Neuronal stem cell (in vitro differentiated cells): Measurements from ENCODE around the gene LCMT1.

Source experiments
- DNase-seq: peaks from one replicate; pipeline ENCODE4 v3.0.0-alpha.2; 2013; ENCODE audit warnings: low spot score
- H2AFZ ChIP-seq: one replicate; pipeline ENCODE4 v1.6.1; 2013; ENCODE audit warnings: mild to moderate bottlenecking, low read length, inconsistent platforms
- H2AK5ac ChIP-seq: 2 replicates; pipeline ENCODE4 v1.6.1; 2013; ENCODE audit warnings: low read depth, mild to moderate bottlenecking, inconsistent platforms, low read length, moderate library complexity, mixed read lengths
- H2BK120ac ChIP-seq: 2 replicates; pipeline ENCODE4 v1.6.1; 2013; ENCODE audit warnings: low read depth, mild to moderate bottlenecking, inconsistent platforms, low read length, moderate library complexity, mixed read lengths
- H2BK12ac ChIP-seq: one replicate; pipeline ENCODE4 v1.6.1; 2013; ENCODE audit warnings: low read length, inconsistent platforms
- H2BK15ac ChIP-seq: 2 replicates; pipeline ENCODE4 v1.6.1; 2013; ENCODE audit warnings: mild to moderate bottlenecking, low read length, inconsistent platforms, mixed read lengths
- H2BK5ac ChIP-seq: one replicate; pipeline ENCODE4 v1.6.1; 2013; ENCODE audit warnings: inconsistent platforms, mild to moderate bottlenecking, low read length, moderate library complexity
- H3K14ac ChIP-seq: one replicate; pipeline ENCODE4 v1.6.1; 2013; ENCODE audit warnings: low read length, inconsistent platforms
- H3K18ac ChIP-seq: 2 replicates; pipeline ENCODE4 v1.6.1; 2013; ENCODE audit warnings: low read length, inconsistent platforms
- H3K23ac ChIP-seq: 2 replicates; pipeline ENCODE4 v1.6.1; 2013; ENCODE audit warnings: low read depth, mild to moderate bottlenecking, mixed read lengths, low read length, inconsistent platforms; ENCODE audit not compliant: poor library complexity
- H3K27ac ChIP-seq: replicated peaks from 3 replicates; pipeline ENCODE4 v1.5.1; 2013; ENCODE audit warnings: low read length, inconsistent platforms
- H3K27me3 ChIP-seq, 3 experiments: 2 replicates each; pipeline ENCODE4 v1.6.1; 2013; ENCODE audit warnings: low read length in 3 of 3, mild to moderate bottlenecking in 2 of 3, inconsistent platforms in 1 of 3, low read depth in 1 of 3, mixed read lengths in 1 of 3, moderate library complexity in 1 of 3; ENCODE audit not compliant: control insufficient read depth in 3 of 3, insufficient read depth in 3 of 3
- H3K36me3 ChIP-seq, 2 donors: replicated peaks in 1 of 2; 2 replicates each; pipeline ENCODE4 v1.6.1; 2013; ENCODE audit warnings: low read length in 2 of 2; ENCODE audit not compliant: control insufficient read depth in 2 of 2, insufficient read depth in 2 of 2
- H3K4ac ChIP-seq: 2 replicates; pipeline ENCODE4 v1.6.1; 2013; ENCODE audit warnings: inconsistent platforms, mild to moderate bottlenecking, low read length, moderate library complexity
- H3K4me1 ChIP-seq, 2 donors: 1 replicate in 1 of 2; 2 replicates in 1 of 2; pipeline ENCODE4 v1.6.1; 2013; ENCODE audit warnings: low read length in 2 of 2, low read depth in 1 of 2; ENCODE audit not compliant: control insufficient read depth in 2 of 2, insufficient read depth in 1 of 2
- H3K4me2 ChIP-seq: one replicate; pipeline ENCODE4 v1.6.1; 2013; ENCODE audit warnings: mild to moderate bottlenecking, low read length, inconsistent platforms; ENCODE audit not compliant: insufficient read depth, poor library complexity, severe bottlenecking
- H3K4me3 ChIP-seq, 2 donors: 2 replicates each; pipeline ENCODE4 v1.5.1; 2013; ENCODE audit warnings: low read length in 2 of 2, mild to moderate bottlenecking in 2 of 2, inconsistent platforms in 1 of 2, moderate library complexity in 1 of 2
- H3K79me1 ChIP-seq: one replicate; pipeline ENCODE4 v1.6.1; 2013; ENCODE audit warnings: low read depth, mild to moderate bottlenecking, inconsistent platforms, low read length, moderate library complexity
- H3K9ac ChIP-seq: one replicate; pipeline ENCODE4 v1.6.1; 2013; ENCODE audit warnings: mild to moderate bottlenecking, low read depth, low read length, inconsistent platforms; ENCODE audit not compliant: poor library complexity
- H3K9me3 ChIP-seq, 2 donors: replicated peaks in 1 of 2; 2 replicates each; pipeline versions ENCODE3 to v1.6.1; 2013; ENCODE audit warnings: low read length in 2 of 2, mild to moderate bottlenecking in 2 of 2, inconsistent platforms in 1 of 2, low read depth in 1 of 2, mixed read lengths in 1 of 2, moderate library complexity in 1 of 2; ENCODE audit not compliant: control insufficient read depth in 2 of 2, insufficient read depth in 1 of 2
- H4K8ac ChIP-seq: one replicate; pipeline ENCODE4 v1.6.1; 2013; ENCODE audit warnings: low read depth, mild to moderate bottlenecking, inconsistent platforms, low read length, moderate library complexity
- H4K91ac ChIP-seq: one replicate; pipeline ENCODE4 v1.6.1; 2013; ENCODE audit warnings: low read length, low read depth, mild to moderate bottlenecking, inconsistent platforms; ENCODE audit not compliant: poor library complexity
- WGBS, 2 donors: extraction: QIAGEN DNeasy Blood & Tissue Kit; methylation state at CpG; one replicate each; pipeline ENCODE4 v1.1.7; 2013; ENCODE audit warnings: missing lambda C conversion rate in 2 of 2, mixed read lengths in 1 of 2; ENCODE audit not compliant: insufficient read length in 2 of 2, insufficient replicate concordance in 1 of 2; ENCODE audit errors: extremely low coverage in 2 of 2; 5-methylcytosine and 5-hydroxymethylcytosine counted together

The LCMT1 gene

DNA sequence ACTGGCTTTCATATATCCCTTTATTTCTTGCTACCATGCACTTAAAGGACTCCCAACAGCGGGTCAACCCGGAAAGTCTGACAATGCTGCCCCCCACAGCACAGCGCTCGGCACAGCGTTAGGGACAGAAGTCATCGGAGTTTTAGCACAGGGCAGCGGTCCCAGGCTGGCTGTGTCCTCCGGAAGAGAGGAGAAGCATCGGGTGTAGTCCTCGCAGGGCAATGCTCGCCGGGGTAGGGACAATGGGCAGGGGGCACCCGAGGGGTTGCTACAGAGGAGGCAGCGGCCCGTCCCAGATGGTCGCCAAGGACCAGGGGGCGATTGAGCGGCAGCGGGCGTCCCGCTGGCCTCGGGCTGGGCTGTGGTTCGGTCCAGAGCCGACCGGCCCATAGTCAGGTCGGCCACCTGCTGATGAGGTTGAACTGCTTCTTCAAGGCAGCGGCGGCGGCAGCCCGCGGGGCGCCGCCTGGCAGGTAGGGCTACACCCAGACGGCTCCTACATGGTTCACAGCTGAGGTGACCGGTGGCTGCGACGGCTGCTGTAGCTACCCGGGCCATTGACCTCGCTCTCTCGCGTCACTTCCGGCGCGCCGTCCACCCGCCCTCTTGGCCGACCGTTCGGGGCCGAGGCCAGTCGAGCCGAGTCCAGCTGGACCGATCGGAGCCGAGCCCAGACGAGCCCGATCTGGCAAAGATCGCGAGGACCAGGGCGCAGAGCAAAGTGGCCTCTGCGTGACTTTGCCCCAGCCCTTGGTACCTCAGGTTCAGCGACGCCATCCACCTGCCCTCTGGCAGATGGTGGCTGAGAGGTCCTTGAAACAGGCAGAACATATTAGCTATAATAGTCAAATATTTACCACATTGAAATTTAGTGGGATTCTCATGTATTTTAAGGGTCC is 4.7 kb upstream of the LCMT1 start:
- H4K91ac ChIP-seq, result no peak overlapping the region
- H3K27me3 ChIP-seq, result no peaks in the 10 kb centered on the region
- H3K23ac ChIP-seq, result peak overlapping the region; percentile 58
- peak overlapping the region; percentile 85 for H3K4me2 ChIP-seq
- H2BK12ac ChIP-seq, result no peak overlapping the region
- no peak overlapping the region for H3K4ac ChIP-seq
- peak overlapping the region; percentile 96 for H3K14ac ChIP-seq
- H3K4me1 ChIP-seq, result peaks cover 1 to 2% of the 10 kb centered on the region in 2 donors
- peak overlapping the region; percentile 94 for H2AFZ ChIP-seq
- H2AK5ac ChIP-seq, result peak overlapping the region; percentile 36
- H2BK15ac ChIP-seq, result no peak overlapping the region
- peaks cover 2% of the 10 kb centered on the region for H3K79me1 ChIP-seq
- peak overlapping the region; percentile 90 for H3K9ac ChIP-seq
- H3K36me3 ChIP-seq, result no peaks in the 10 kb centered on the region
- peak overlapping the region; percentile 60 to 93 for H3K4me3 ChIP-seq
- no peaks in the 10 kb centered on the region for H3K9me3 ChIP-seq
- H4K8ac ChIP-seq, result no peak overlapping the region
- DNase-seq, result peak; percentile 82
- H3K27ac ChIP-seq, result no peak overlapping the region
- WGBS, 2 donors, result no CpG with 5 or more reads among the region's 63 CpGs
- no peak overlapping the region for H2BK120ac ChIP-seq
- H2BK5ac ChIP-seq, result peak overlapping the region; percentile 49
- H3K18ac ChIP-seq, result peak overlapping the region; percentile 94

DNA sequence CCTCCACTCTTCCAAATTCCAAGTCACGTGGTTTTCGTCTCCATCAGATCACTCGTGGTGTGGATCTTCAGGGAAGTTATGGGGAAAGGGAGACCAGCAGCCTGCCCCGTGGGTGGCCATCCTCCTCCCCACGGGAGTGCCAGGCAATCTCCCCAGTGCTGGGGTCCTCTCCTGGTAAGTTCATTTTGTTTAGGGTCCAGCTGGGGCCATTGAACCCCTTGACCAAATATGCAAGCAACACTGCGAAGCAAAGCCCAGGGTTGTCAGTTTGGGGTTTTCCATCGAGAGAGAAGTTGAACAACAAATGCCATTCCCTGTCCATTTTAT is 4.1 kb upstream of the LCMT1 start:
- H3K18ac ChIP-seq, result peak overlapping the region; percentile 41
- no CpG with 5 or more reads among the region's 7 CpGs for WGBS, 2 donors
- H3K4me3 ChIP-seq, result peak overlapping the region; percentile 60 to 93
- H2BK12ac ChIP-seq, result no peak overlapping the region
- no peak overlapping the region for H3K27ac ChIP-seq
- H2AK5ac ChIP-seq, result peak overlapping the region; percentile 23
- H3K36me3 ChIP-seq, result no peaks in the 10 kb centered on the region
- no peaks in the 10 kb centered on the region for H3K27me3 ChIP-seq
- H4K8ac ChIP-seq, result no peak overlapping the region
- DNase-seq, result no peak
- H2BK5ac ChIP-seq, result no peak overlapping the region
- no peak overlapping the region for H2BK15ac ChIP-seq
- H2BK120ac ChIP-seq, result no peak overlapping the region
- no peak overlapping the region for H3K14ac ChIP-seq
- no peak overlapping the region for H3K4ac ChIP-seq
- H3K9ac ChIP-seq, result peak overlapping the region; percentile 67
- H3K9me3 ChIP-seq, result no peaks in the 10 kb centered on the region
- H3K4me2 ChIP-seq, result peak overlapping the region; percentile 85
- H3K23ac ChIP-seq, result no peak overlapping the region
- no peak overlapping the region for H4K91ac ChIP-seq
- H3K79me1 ChIP-seq, result peaks cover 2% of the 10 kb centered on the region
- H2AFZ ChIP-seq, result peak overlapping the region; percentile 94
- H3K4me1 ChIP-seq, result peaks cover 4 to 5% of the 10 kb centered on the region in 2 donors

- Histone ChIP-seq H2BK120ac (no peak overlapping the region), H3K4ac (no peak overlapping the region), H3K79me1 (peaks cover 2% of the 10 kb centered on the region), H3K36me3 (no peaks in the 10 kb centered on the region), H3K14ac (no peak overlapping the region), H2BK12ac (no peak overlapping the region), H3K9me3 (no peaks in the 10 kb centered on the region), H3K18ac (no peak overlapping the region), H2AK5ac (no peak overlapping the region), H2AFZ (no peak overlapping the region), H2BK15ac (no peak overlapping the region), H3K27ac (no peak overlapping the region), H2BK5ac (no peak overlapping the region), H3K4me2 (no peak overlapping the region), H3K23ac (no peak overlapping the region), H4K8ac (no peak overlapping the region), H3K9ac (no peak overlapping the region), H3K4me3 (peak overlapping the region in 1 of 2 donors; percentile 60), H3K27me3 (no peaks in the 10 kb centered on the region), H3K4me1 (peaks cover 5 to 6% of the 10 kb centered on the region in 2 donors), H4K91ac (no peak overlapping the region)
- DNase-seq, result no peak
- no CpG with 5 or more reads among the region's 3 CpGs for WGBS, 2 donors
Measured at GRCh38 chr16:25108054-25108453, 3.5 kb upstream of the LCMT1 start.

DNA sequence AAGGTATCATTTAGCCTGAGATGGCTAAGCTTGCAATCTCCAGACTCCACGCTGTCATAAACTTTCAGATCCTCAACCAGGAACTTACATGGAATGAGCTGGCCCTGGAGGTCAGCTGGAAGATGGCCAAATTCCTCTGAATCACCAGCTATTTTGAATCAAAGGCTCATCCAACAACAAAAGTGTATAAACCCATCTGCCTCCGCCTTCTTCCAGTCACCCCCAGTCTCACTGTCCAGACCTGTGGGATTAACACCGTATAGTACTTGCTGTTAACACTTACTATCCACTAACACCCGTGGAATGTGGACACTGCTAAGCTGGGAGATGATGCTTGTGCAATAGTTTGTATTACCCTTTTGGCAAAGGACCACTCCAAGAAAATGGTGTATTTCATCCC is 1.9 kb upstream of the LCMT1 start:
- Histone ChIP-seq H4K8ac (no peak overlapping the region), H3K4ac (no peak overlapping the region), H2AFZ (no peak overlapping the region), H3K4me1 (peaks cover 5 to 6% of the 10 kb centered on the region in 2 donors), H3K9ac (no peak overlapping the region), H2BK5ac (no peak overlapping the region), H2AK5ac (no peak overlapping the region), H3K79me1 (peaks cover 4% of the 10 kb centered on the region), H2BK12ac (no peak overlapping the region), H3K9me3 (no peaks in the 10 kb centered on the region), H3K14ac (no peak overlapping the region), H3K4me2 (no peak overlapping the region), H3K23ac (no peak overlapping the region), H3K36me3 (peaks cover 0 to 8% of the 10 kb centered on the region in 2 donors), H2BK120ac (no peak overlapping the region), H3K27ac (no peak overlapping the region), H2BK15ac (no peak overlapping the region), H3K27me3 (no peaks in the 10 kb centered on the region), H3K4me3 (peak overlapping the region in 1 of 2 donors; percentile 32), H3K18ac (no peak overlapping the region), H4K91ac (no peak overlapping the region)
- WGBS, 2 donors, result no CpG with 5 or more reads among the region's 4 CpGs
- no peak for DNase-seq
